ENCODE results near the gene ENAH.
"Not testable (repeated sequence)": the region's sequence is repeated elsewhere in the genome, so short reads cannot be mapped to it uniquely, and the experiment has no call there.

ENAH gene

GRCh38 chr1:225645194-225645895 lies 7.6 kb downstream of the ENAH start:
- DNase-seq (ENCODE audit: low read depth, low spot score): no peak

- DNase-seq (ENCODE audit: low read depth, low spot score): no peak
Observed at GRCh38 chr1:225644666-225645065, 8.3 kb downstream of the ENAH start.

GRCh38 chr1:225642177-225642576 lies 10.7 kb downstream of the ENAH start:
- DNase-seq (ENCODE audit: low read depth, low spot score): no peak

GRCh38 chr1:225638853-225639252 lies 14.1 kb downstream of the ENAH start:
- DNase-seq (ENCODE audit: low read depth, low spot score): no peak

GRCh38 chr1:225637651-225638199 lies 15.2 kb downstream of the ENAH start:
- no peak for DNase-seq (ENCODE audit: low read depth, low spot score)

- DNase-seq (ENCODE audit: low read depth, low spot score): not testable (repeated sequence)
Observed at GRCh38 chr1:225636992-225637391, 15.9 kb downstream of the ENAH start.

GRCh38 chr1:225635649-225636048 lies 17.3 kb downstream of the ENAH start:
- peak; percentile 57 for DNase-seq (ENCODE audit: low read depth, low spot score)

- not testable (repeated sequence) for DNase-seq (ENCODE audit: low read depth, low spot score)
Observed at GRCh38 chr1:225632836-225633235, 20.1 kb downstream of the ENAH start.

GRCh38 chr1:225631021-225631663 lies 21.8 kb downstream of the ENAH start:
- DNase-seq (ENCODE audit: low read depth, low spot score): peak; percentile 78

- DNase-seq (ENCODE audit: low read depth, low spot score): no peak
Observed at GRCh38 chr1:225629483-225629882, 23.4 kb downstream of the ENAH start.

- not testable (repeated sequence) for DNase-seq (ENCODE audit: low read depth, low spot score)
Observed at GRCh38 chr1:225628794-225629193, 24.1 kb downstream of the ENAH start.

GRCh38 chr1:225627304-225627947 lies 25.5 kb downstream of the ENAH start:
- DNase-seq (ENCODE audit: low read depth, low spot score): peak; percentile 32

GRCh38 chr1:225626698-225627097 lies 26.2 kb downstream of the ENAH start:
- DNase-seq (ENCODE audit: low read depth, low spot score): no peak

- no peak for DNase-seq (ENCODE audit: low read depth, low spot score)
Observed at GRCh38 chr1:225617956-225618355, 35.0 kb downstream of the ENAH start.

GRCh38 chr1:225617479-225617878 lies 35.4 kb downstream of the ENAH start:
- DNase-seq (ENCODE audit: low read depth, low spot score): no peak

- DNase-seq (ENCODE audit: low read depth, low spot score): not testable (repeated sequence)
Observed at GRCh38 chr1:225615403-225615790, 37.5 kb downstream of the ENAH start.

- DNase-seq (ENCODE audit: low read depth, low spot score): no peak
Observed at GRCh38 chr1:225613006-225613405, 39.9 kb downstream of the ENAH start.

- DNase-seq (ENCODE audit: low read depth, low spot score): no peak
Observed at GRCh38 chr1:225612287-225612686, 40.6 kb downstream of the ENAH start.

- DNase-seq (ENCODE audit: low read depth, low spot score): no peak
Observed at GRCh38 chr1:225611537-225612223, 41.2 kb downstream of the ENAH start.

- no peak for DNase-seq (ENCODE audit: low read depth, low spot score)
Observed at GRCh38 chr1:225610539-225610938, 42.4 kb downstream of the ENAH start.

GRCh38 chr1:225608014-225608796 lies 44.7 kb downstream of the ENAH start:
- no peak for DNase-seq (ENCODE audit: low read depth, low spot score)
